ENCODE measurements around the gene ISYNA1.

DNA sequence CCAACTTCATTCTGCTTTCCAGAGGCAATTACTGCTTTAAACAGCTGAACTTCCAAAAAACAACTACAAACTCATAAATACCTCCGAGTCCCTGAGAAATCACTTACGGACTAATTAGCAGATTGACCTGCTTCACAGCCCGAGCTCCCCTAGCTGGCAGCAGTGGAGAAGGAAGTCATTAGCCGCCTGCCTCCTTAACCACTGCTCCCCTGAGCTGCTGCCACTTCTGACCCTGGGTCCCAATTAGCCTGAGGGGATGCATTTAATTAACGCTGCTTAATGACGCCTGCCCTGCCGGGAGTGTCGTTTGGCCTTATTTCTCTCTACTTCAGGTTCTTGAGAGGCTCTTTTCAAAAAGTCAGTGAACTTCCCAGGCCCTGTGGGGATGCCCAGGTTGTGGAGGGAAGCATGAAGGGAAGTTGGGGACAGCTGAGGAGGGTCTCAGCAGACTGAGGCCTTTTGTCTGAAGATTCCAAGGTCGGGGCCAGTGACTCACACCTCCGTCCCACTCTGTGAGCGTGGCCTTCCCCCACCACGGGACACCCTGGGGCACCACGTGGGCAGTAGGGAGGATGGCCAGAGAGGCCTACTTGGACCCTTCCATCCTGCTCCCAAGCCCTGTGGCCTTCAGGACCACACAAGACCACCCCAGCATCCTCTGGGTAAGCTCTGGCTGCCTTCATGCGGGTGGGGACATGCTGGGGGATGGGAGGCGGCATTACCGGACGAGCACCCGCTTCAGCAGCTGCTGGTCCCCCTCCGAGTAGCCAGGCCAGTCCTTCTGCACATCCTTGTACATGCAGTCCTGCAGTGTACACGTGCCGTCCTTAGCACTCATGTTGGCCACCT lies 19.8 kb upstream of the ISYNA1 start:
- TF ChIP-seq, protein P1, sequence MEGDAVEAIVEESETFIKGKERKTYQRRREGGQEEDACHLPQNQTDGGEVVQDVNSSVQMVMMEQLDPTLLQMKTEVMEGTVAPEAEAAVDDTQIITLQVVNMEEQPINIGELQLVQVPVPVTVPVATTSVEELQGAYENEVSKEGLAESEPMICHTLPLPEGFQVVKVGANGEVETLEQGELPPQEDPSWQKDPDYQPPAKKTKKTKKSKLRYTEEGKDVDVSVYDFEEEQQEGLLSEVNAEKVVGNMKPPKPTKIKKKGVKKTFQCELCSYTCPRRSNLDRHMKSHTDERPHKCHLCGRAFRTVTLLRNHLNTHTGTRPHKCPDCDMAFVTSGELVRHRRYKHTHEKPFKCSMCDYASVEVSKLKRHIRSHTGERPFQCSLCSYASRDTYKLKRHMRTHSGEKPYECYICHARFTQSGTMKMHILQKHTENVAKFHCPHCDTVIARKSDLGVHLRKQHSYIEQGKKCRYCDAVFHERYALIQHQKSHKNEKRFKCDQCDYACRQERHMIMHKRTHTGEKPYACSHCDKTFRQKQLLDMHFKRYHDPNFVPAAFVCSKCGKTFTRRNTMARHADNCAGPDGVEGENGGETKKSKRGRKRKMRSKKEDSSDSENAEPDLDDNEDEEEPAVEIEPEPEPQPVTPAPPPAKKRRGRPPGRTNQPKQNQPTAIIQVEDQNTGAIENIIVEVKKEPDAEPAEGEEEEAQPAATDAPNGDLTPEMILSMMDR (IDR thresholded peaks at IDR 0.05), result no peak
- no peak for TF ChIP-seq EP300 (IDR thresholded peaks at IDR 0.05)
- TF ChIP-seq POLR2A (IDR thresholded peaks at IDR 0.05), result no peak
